ENCODE data around the gene TRIP6. TPM values are rescaled to one million over a fixed set of nuclear protein-coding genes. Genes with fewer than 3 reads are reported as not detected.
"Not testable (repeated sequence)": the region's sequence is repeated elsewhere in the genome, so short reads cannot be mapped to it uniquely, and the experiment has no call there.

The TRIP6 gene
- polyA plus RNA-seq, 1 experiment = 65.9 TPM

- H3K27me3 ChIP-seq (ENCODE audit: control insufficient read depth, insufficient read depth, low read length) = no peaks in the 10 kb centered on the region
- H3K4me3 ChIP-seq (ENCODE audit: low read depth, low read length) = peak within 1 kb of the TSS; percentile 83
- CTCF ChIA-PET = interaction anchor here (0.6 to 5.3 kb wide), 42 partner anchors 10 to 387 kb away, joined by 3 to 165 read pairs (median 4); partner anchors contain the start of genes EPHB4, EPO, FBXO24 and MOSPD3
- TF ChIP-seq CTCF (IDR thresholded peaks at IDR 0.05; ENCODE audit: low read depth, low read length) = peak; percentile 89
- POLR2A ChIA-PET = interaction anchor here (0.6 to 3.3 kb wide), 16 partner anchors 15 to 292 kb away, joined by 3 to 17 read pairs (median 4); partner anchors contain the start of genes EPHB4, EPO, POP7 and SRRT
- peak; percentile 73 for DNase-seq (ENCODE audit: low read depth, low spot score)
- no peaks in the 10 kb centered on the region for H3K9me3 ChIP-seq (ENCODE audit: control insufficient read depth, insufficient read depth, low read length)
- H3K27ac ChIP-seq (ENCODE audit: low read depth, low read length) = no peak within 1 kb of the TSS
Observed at GRCh38 chr7:100852048-100852872, 14.9 kb upstream of the TRIP6 start, which contains the start of gene SLC12A9. Gene SLC12A9, plus strand, starts transcription at chr7:100852713. Its CDS starts 1,485 bp downstream, at chr7:100854198.

- TF ChIP-seq CTCF (IDR thresholded peaks at IDR 0.05; ENCODE audit: low read depth, low read length) = no peak
- no peaks in the 10 kb centered on the region for H3K27me3 ChIP-seq (ENCODE audit: control insufficient read depth, insufficient read depth, low read length)
- ChIA-PET POLR2A (interaction anchor here (0.6 to 3.3 kb wide), 4 partner anchors 27 to 507 kb away, joined by 5 to 12 read pairs (median 8); partner anchors contain the start of gene EPHB4), CTCF (interaction anchor here (5.3 kb wide), 1 partner anchor 150 kb away, joined by 165 read pairs; the partner anchor contains the start of gene POP7)
- H3K9me3 ChIP-seq (ENCODE audit: control insufficient read depth, insufficient read depth, low read length) = no peaks in the 10 kb centered on the region
- DNase-seq (ENCODE audit: low read depth, low spot score) = no peak
- no peak overlapping the region for H3K4me3 ChIP-seq (ENCODE audit: low read depth, low read length)
- no peak overlapping the region for H3K27ac ChIP-seq (ENCODE audit: low read depth, low read length)
Observed at GRCh38 chr7:100854146-100854895, 12.9 kb upstream of the TRIP6 start.

- POLR2A ChIA-PET = interaction anchor here (0.6 to 1.1 kb wide), 2 partner anchors 20 to 252 kb away, joined by 3 to 9 read pairs; partner anchors contain the start of gene SRRT
- H3K9me3 ChIP-seq (ENCODE audit: control insufficient read depth, insufficient read depth, low read length); H3K27ac ChIP-seq (ENCODE audit: low read depth, low read length); DNase-seq (ENCODE audit: low read depth, low spot score); H3K4me3 ChIP-seq (ENCODE audit: low read depth, low read length); H3K27me3 ChIP-seq (ENCODE audit: control insufficient read depth, insufficient read depth, low read length): not testable (repeated sequence)
- CTCF ChIA-PET = interaction anchor here (5.3 kb wide), 1 partner anchor 151 kb away, joined by 165 read pairs; the partner anchor contains the start of gene POP7
Observed at GRCh38 chr7:100854899-100855298, 12.3 kb upstream of the TRIP6 start.

GRCh38 chr7:100855515-100855914 is 11.7 kb upstream of the TRIP6 start:
- TF ChIP-seq CTCF (IDR thresholded peaks at IDR 0.05; ENCODE audit: low read depth, low read length) = no peak
- no peaks in the 10 kb centered on the region for H3K9me3 ChIP-seq (ENCODE audit: control insufficient read depth, insufficient read depth, low read length)
- H3K27me3 ChIP-seq (ENCODE audit: control insufficient read depth, insufficient read depth, low read length) = no peaks in the 10 kb centered on the region
- ChIA-PET POLR2A (interaction anchor here (1.1 kb wide), 1 partner anchor 19 kb away, joined by 3 read pairs; the partner anchor contains the start of gene SRRT), CTCF (interaction anchor here (0.5 to 1.2 kb wide), 2 partner anchors 23 to 150 kb away, joined by 3 read pairs; partner anchors contain the start of gene POP7)
- no peak overlapping the region for H3K4me3 ChIP-seq (ENCODE audit: low read depth, low read length)
- H3K27ac ChIP-seq (ENCODE audit: low read depth, low read length) = no peak overlapping the region
- no peak for DNase-seq (ENCODE audit: low read depth, low spot score)

- CTCF ChIA-PET = interaction anchor here (1.7 kb wide), 1 partner anchor 151 kb away, joined by 7 read pairs; the partner anchor contains the start of gene POP7
Observed at GRCh38 chr7:100856871-100857282, 10.3 kb upstream of the TRIP6 start.

More at GRCh38 chr7:100856871-100857282, 10.3 kb upstream of the TRIP6 start:
- no peak for DNase-seq (ENCODE audit: low read depth, low spot score)
- TF ChIP-seq CTCF (IDR thresholded peaks at IDR 0.05; ENCODE audit: low read depth, low read length) = no peak
- Histone ChIP-seq H3K4me3 (ENCODE audit: low read depth, low read length) (no peak overlapping the region), H3K9me3 (ENCODE audit: control insufficient read depth, insufficient read depth, low read length) (no peaks in the 10 kb centered on the region), H3K27me3 (ENCODE audit: control insufficient read depth, insufficient read depth, low read length) (no peaks in the 10 kb centered on the region), H3K27ac (ENCODE audit: low read depth, low read length) (no peak overlapping the region)
- POLR2A ChIA-PET = interaction anchor here (1.2 kb wide), 1 partner anchor 10 kb away, joined by 3 read pairs; the partner anchor contains the start of gene TRIP6
